ENCODE measurements around the gene TRIM54. TPM values are rescaled to one million over a fixed set of nuclear protein-coding genes. Genes with fewer than 3 reads are reported as not detected.

TRIM54 gene
- total and polyA plus RNA-seq, 2 donors (not counting 3 experiments of a cell fraction or from before 2014, with no cell fraction given): 0.51 to 1.7 TPM

- H3K4me2 ChIP-seq (ENCODE audit: insufficient read depth, low read length): no peak overlapping the region
- TF ChIP-seq FOS (IDR thresholded peaks at IDR 0.05; ENCODE audit: borderline replicate concordance, insufficient read depth, low read length) (no peak), POLR2AphosphoS5 (IDR thresholded peaks at IDR 0.05; ENCODE audit: insufficient read depth, low read depth, low read length) (no peak), EZH2 (IDR thresholded peaks at IDR 0.05; ENCODE audit: borderline replicate concordance, low read depth, low read length, severe bottlenecking) (no peak), POLR2A (IDR thresholded peaks at IDR 0.05; ENCODE audit: low read depth, low read length) (no peak), CTCF (IDR thresholded peaks at IDR 0.05; ENCODE audit: extremely low read depth in 1 of 2, insufficient read depth in 1 of 2, low read depth in 1 of 2, low read length in 2 of 2) (no peak)
- TF ChIP-seq, protein P1, sequence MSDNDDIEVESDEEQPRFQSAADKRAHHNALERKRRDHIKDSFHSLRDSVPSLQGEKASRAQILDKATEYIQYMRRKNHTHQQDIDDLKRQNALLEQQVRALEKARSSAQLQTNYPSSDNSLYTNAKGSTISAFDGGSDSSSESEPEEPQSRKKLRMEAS (IDR thresholded peaks at IDR 0.05; ENCODE audit: insufficient read depth, insufficient read length): no peak
- H3K4me1 ChIP-seq (ENCODE audit: control insufficient read depth, extremely low read depth, insufficient read depth, low read length): peaks cover 26% of the 10 kb centered on the region
- no TSS peak for BruUV-seq (replicated peaks)
- ChIA-PET CTCF (interaction anchor here (1.0 to 6.8 kb wide), 3 partner anchors 29 to 117 kb away, joined by 3 to 81 read pairs (median 23); partner anchors contain the start of gene TRIM54), POLR2A (no interaction called here)
- DNase-seq (ENCODE audit: low read depth, low spot score) (no peak), FAIRE-seq (no peak)
- no peaks in the 10 kb centered on the region for H3K9me1 ChIP-seq (replicated peaks; ENCODE audit: control insufficient read depth, extremely low read depth, insufficient read depth, low read length)
- H3K9ac ChIP-seq (replicated peaks; ENCODE audit: extremely low read depth, insufficient read depth, low read length): no peak overlapping the region
- dilution Hi-C loops (cut with MboI; ENCODE audit: extremely low pct_ligation_motif_present, low sequenced_read_pairs) (no loop called here), intact Hi-C loops (cut with micrococcal nuclease) (no loop called here)
- no peaks in the 10 kb centered on the region for H3K79me2 ChIP-seq (ENCODE audit: control insufficient read depth, insufficient read depth, low read length)
- no peaks in the 10 kb centered on the region for H3K27me3 ChIP-seq (ENCODE audit: control insufficient read depth in 2 of 2, insufficient read depth in 2 of 2, low read length in 2 of 2)
- no peaks in the 10 kb centered on the region for H4K20me1 ChIP-seq (replicated peaks; ENCODE audit: control insufficient read depth, extremely low read depth, insufficient read depth, low read length)
- H3K4me3 ChIP-seq (replicated peaks in 1 of 3; ENCODE audit: insufficient read depth in 1 of 3, low read depth in 1 of 3, low read length in 3 of 3): no peak overlapping the region
- H2AFZ ChIP-seq (ENCODE audit: low read depth, low read length): no peak overlapping the region
- H3K27ac ChIP-seq (ENCODE audit: insufficient read depth, low read depth, low read length): no peak overlapping the region
- H3K36me3 ChIP-seq (ENCODE audit: control insufficient read depth in 2 of 2, extremely low read depth in 1 of 2, insufficient read depth in 2 of 2, low read length in 2 of 2): peaks cover 0 to 8% of the 10 kb centered on the region in 2 experiments
- H3K9me3 ChIP-seq (replicated peaks; ENCODE audit: control insufficient read depth, insufficient read depth, low read length): no peaks in the 10 kb centered on the region
These were observed 30.5 kb upstream of the TRIM54 start for GRCh38 chr2:27251766-27252165.
